ENCODE results near the gene GPX4. TPM values are rescaled to one million over a fixed set of nuclear protein-coding genes. Genes with fewer than 3 reads are reported as not detected.

GPX4 gene
- total and polyA plus RNA-seq, 9 of the 15 experiments (the other 6 are each of a cell fraction or from before 2014, with no cell fraction given) = 61.4 to 661 (median 349) TPM

DNA sequence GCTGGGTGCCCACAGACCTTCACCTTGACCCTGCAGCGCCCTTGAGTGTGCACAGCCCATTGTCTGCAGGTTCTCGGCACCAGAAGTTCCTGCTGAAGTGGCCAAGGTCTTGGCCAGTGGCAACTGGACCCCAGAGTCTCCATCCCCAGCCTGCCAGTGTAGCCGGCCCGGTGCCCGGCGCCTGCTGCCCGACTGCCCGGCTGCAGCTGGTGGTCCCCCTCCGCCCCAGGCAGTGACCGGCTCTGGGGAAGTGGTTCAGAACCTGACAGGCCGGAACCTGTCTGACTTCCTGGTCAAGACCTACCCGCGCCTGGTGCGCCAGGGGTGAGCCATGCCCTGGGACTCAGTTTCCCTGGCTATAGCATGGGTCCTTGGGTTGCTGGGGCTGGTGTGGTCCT lies 48.8 kb upstream of the GPX4 start:
- 95% methylated on average over 4 of the region's 14 CpGs for WGBS (ENCODE audit: insufficient coverage, low coverage, missing lambda C conversion rate)
- H3K4me2 ChIP-seq (ENCODE audit: insufficient read depth, low read length) = no peak overlapping the region
- no peak for TF ChIP-seq PTTG1 (tag; IDR thresholded peaks at IDR 0.05; ENCODE audit: low read depth)
- TF ChIP-seq ZNF143 (CRISPR knock-in tag; IDR thresholded peaks at IDR 0.05) = no peak
- TF ChIP-seq RBFOX2 (IDR thresholded peaks at IDR 0.05; ENCODE audit: low read depth, low read length) = peak; percentile 20; the same call in 1 of the 2 replicates
- peak; percentile 45 for TF ChIP-seq POLR2G (IDR thresholded peaks at IDR 0.05; ENCODE audit: low read depth, low read length)
- TF ChIP-seq MED1 (CRISPR knock-in tag; IDR thresholded peaks at IDR 0.05; ENCODE audit: borderline replicate concordance) = no peak
- H3K36me3 ChIP-seq (ENCODE audit: control insufficient read depth, insufficient read depth, low read length) = peaks cover 83% of the 10 kb centered on the region
- ChIA-PET POLR2A (interaction anchor here (0.6 to 1.0 kb wide), 2 partner anchors 8 to 20 kb away, joined by 3 to 4 read pairs; no protein-coding TSS in a partner anchor), CTCF (ENCODE audit: low intra/inter-chr PET ratio) (no interaction called here)
- peaks cover 0 to 45% of the 10 kb centered on the region in 2 experiments; a peak in 3 of 5 replicates for H3K4me1 ChIP-seq (replicated peaks in 1 of 2; ENCODE audit: control insufficient read depth in 2 of 2, insufficient read depth in 2 of 2, low read length in 2 of 2)
- 0 out of 2 replicates have a peak, but pooled peaks cover 4% of the 10 kb centered on the region for H4K20me1 ChIP-seq (replicated peaks; ENCODE audit: control insufficient read depth, insufficient read depth, low read length)
- FAIRE-seq = no peak
- H3K9me1 ChIP-seq (ENCODE audit: control insufficient read depth, insufficient read depth, low read length) = no peaks in the 10 kb centered on the region
- intact Hi-C loops (cut with micrococcal nuclease) (no loop called here), in situ Hi-C loops (cut with MboI) (no loop called here)
- no peak for DNase-seq (ENCODE audit: extremely low read depth in 1 of 4, low spot score in 3 of 4)
- no peak overlapping the region for H3K27ac ChIP-seq (ENCODE audit: extremely low read depth, low read depth, low read length)
- no peaks in the 10 kb centered on the region for H3K27me3 ChIP-seq (ENCODE audit: control insufficient read depth in 2 of 2, insufficient read depth in 2 of 2, low read length in 2 of 2)
- no peak overlapping the region for H2AFZ ChIP-seq (ENCODE audit: low read depth, low read length)
- no peaks in the 10 kb centered on the region for H3K9me3 ChIP-seq (replicated peaks; ENCODE audit: control insufficient read depth, insufficient read depth, low read depth, low read length)
- H3K9ac ChIP-seq (ENCODE audit: insufficient read depth in 1 of 2, low read depth in 2 of 2, low read length in 2 of 2) = peak overlapping the region in 1 of 2 experiments; percentile 40; a peak in 1 of 4 replicates
- no peaks in the 10 kb centered on the region for H3K79me2 ChIP-seq (ENCODE audit: control insufficient read depth, insufficient read depth, low read length)
- BruUV-seq (replicated peaks) = no TSS peak
- ATAC-seq = no peak
- no peak overlapping the region for H3K4me3 ChIP-seq
